Duodenal mucosa (tissue), 2 donors: ENCODE data around the gene TSPAN18.

ENCODE experiments used
- H3K27ac ChIP-seq: one replicate; pipeline ENCODE4 v1.7.0; 2013; ENCODE audit warnings: low read depth, low read length
- H3K27me3 ChIP-seq, 2 donors: one replicate each; pipeline ENCODE4 v1.7.0; 2013; ENCODE audit warnings: low read length in 2 of 2, control low read depth in 1 of 2; ENCODE audit not compliant: insufficient read depth in 2 of 2, control insufficient read depth in 1 of 2
- H3K36me3 ChIP-seq, 2 donors: one replicate each; pipeline ENCODE4 v1.7.0; 2013; ENCODE audit warnings: low read length in 2 of 2, control low read depth in 1 of 2; ENCODE audit not compliant: insufficient read depth in 2 of 2, control insufficient read depth in 1 of 2
- H3K4me1 ChIP-seq, 2 donors: one replicate each; pipeline ENCODE4 v1.7.0; 2013; ENCODE audit warnings: low read length in 2 of 2, control low read depth in 1 of 2; ENCODE audit not compliant: insufficient read depth in 2 of 2, control insufficient read depth in 1 of 2
- H3K4me3 ChIP-seq, 2 donors: one replicate each; pipeline ENCODE4 v1.7.0; 2013; ENCODE audit warnings: low read length in 2 of 2, low read depth in 1 of 2
- H3K9ac ChIP-seq, 2 donors: one replicate each; pipeline ENCODE4 v1.7.0; 2013; ENCODE audit warnings: low read length in 2 of 2, low read depth in 1 of 2
- H3K9me3 ChIP-seq, 2 donors: one replicate each; pipeline ENCODE4 v1.7.0; 2013; ENCODE audit warnings: low read length in 2 of 2, control low read depth in 1 of 2; ENCODE audit not compliant: control insufficient read depth in 1 of 2

The TSPAN18 gene

DNA sequence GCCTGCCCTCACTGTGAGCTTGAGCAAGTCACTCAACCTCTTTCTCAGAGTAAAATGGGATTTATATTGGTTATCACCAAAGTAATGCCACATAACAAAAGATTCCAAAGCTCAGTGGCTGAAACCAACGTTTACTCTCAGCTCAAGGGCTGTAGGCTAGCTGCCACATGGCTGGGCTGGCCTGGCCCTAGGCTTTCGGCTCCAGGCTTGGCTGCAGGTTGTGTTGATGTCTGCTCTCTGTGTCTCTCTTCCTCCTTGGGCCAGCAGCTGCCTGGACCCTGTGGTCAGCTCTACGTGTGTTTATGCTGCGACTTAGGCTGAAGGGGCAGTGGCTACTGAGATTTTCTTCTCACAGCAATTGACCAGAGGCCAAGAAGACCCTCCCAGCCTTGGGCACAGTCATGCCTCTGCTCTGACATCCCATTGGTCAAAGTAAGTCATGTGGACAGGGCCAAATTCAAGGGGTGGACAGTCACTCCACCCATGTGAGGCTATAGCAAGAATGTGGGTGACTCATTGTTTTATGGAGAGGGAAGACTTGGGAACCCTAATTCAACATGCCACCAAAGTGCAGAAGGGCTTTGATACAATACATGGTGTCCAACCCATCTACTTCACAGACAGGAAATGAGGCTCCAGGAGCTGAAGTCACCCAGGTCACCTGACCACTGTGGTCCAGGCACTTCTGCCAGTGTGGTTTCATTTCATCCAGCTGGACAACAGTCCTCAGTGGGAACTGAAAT is 90.6 kb downstream of the TSPAN18 start:
- Histone ChIP-seq H3K36me3 (no peaks in the 10 kb centered on the region), H3K27ac (no peak overlapping the region), H3K4me1 (peaks cover 0 to 3% of the 10 kb centered on the region in 2 donors), H3K9ac (no peak overlapping the region), H3K27me3 (no peaks in the 10 kb centered on the region), H3K4me3 (no peak overlapping the region), H3K9me3 (no peaks in the 10 kb centered on the region)

DNA sequence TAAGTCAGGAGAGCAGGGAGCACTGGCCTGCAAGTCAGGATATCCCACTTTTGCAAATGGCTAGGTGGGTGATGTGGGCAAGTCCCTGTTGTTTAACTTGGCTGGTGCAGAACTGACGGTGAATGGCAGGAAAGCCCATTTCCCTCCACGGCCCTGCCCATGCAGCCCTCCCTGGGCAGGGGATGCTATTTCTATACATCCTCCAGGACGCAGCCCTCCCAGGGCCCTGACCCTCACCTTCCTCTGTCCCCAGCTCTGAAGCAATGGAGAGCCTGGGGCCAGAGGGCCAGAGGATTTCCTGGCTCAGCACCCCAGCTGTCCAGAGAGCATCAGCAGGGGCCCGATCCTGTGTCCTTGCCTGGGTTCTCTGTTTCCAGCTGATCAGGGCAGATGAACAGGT is 91.3 kb downstream of the TSPAN18 start:
- Histone ChIP-seq H3K9me3 (no peaks in the 10 kb centered on the region), H3K36me3 (no peaks in the 10 kb centered on the region), H3K27ac (no peak overlapping the region), H3K9ac (no peak overlapping the region), H3K27me3 (no peaks in the 10 kb centered on the region), H3K4me1 (peaks cover 0 to 2% of the 10 kb centered on the region in 2 donors), H3K4me3 (no peak overlapping the region)

DNA sequence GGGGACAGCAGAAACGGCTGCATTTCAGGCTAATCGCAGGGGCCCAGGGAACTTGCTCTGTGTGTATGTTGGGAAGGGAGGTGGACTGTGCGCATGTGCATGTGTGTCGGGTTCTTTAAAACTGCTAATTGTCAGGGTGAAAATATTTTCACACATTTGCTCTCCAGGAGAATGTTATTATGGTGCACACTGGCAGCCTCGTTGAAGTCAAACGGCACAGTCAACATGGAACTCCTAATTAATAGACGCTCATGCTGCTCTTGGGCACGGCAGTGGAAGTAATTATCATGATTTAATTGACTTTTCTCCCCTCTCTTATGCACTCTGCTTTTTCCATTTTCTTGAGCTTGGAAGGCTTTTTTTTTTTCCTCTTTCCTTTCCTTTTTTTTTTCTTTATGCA is 92.6 kb downstream of the TSPAN18 start:
- Histone ChIP-seq H3K27ac (no peak overlapping the region), H3K36me3 (no peaks in the 10 kb centered on the region), H3K27me3 (no peaks in the 10 kb centered on the region), H3K9ac (no peak overlapping the region), H3K4me3 (no peak overlapping the region), H3K9me3 (no peaks in the 10 kb centered on the region), H3K4me1 (no peaks in the 10 kb centered on the region)

DNA sequence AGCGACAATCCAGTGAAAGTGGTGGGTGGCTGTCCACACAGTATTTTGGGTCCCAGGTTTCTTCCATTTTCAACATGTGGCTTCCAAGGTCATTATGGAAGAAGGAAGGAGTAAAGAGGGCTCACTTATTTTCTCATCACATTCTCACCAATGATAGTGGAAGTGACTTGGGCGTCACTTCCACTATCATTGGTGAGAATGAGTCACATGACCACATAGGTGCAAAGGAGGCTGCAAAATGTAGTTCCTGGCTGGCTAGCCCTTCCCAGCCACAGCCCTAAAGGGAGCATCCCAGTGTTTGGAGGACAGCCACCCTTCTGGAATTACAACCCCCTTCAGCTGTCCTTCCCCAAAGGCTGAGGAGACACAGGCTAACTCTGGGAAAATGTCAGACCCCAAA is 95.6 kb downstream of the TSPAN18 start:
- Histone ChIP-seq H3K9ac (no peak overlapping the region), H3K9me3 (no peaks in the 10 kb centered on the region), H3K27ac (no peak overlapping the region), H3K4me1 (no peaks in the 10 kb centered on the region), H3K27me3 (no peaks in the 10 kb centered on the region), H3K36me3 (no peaks in the 10 kb centered on the region), H3K4me3 (no peak overlapping the region)

DNA sequence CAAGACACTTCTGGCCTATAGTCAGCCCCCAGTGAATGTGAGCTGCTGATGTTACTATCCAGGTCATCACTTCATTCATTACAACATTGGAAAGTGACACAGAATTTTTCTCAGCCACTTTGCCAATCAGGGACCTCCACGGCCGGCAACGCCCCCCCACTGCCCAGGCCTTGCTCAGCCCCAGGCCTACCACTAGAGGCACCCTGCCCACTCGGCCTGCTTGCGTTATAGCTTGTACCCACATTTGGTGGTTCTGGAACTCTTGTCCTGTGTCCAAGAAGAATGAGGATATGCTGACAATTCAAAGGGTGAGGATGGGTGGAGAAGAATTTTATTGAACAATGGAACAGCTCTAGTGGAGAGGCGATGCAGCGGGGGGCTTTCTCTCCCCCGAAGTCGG is 96.2 kb downstream of the TSPAN18 start:
- H3K9me3 ChIP-seq: no peaks in the 10 kb centered on the region
- H3K36me3 ChIP-seq: no peaks in the 10 kb centered on the region
- H3K9ac ChIP-seq: no peak overlapping the region
- no peak overlapping the region for H3K4me3 ChIP-seq
- H3K4me1 ChIP-seq: no peaks in the 10 kb centered on the region
- H3K27ac ChIP-seq: no peak overlapping the region
- H3K27me3 ChIP-seq: no peaks in the 10 kb centered on the region

DNA sequence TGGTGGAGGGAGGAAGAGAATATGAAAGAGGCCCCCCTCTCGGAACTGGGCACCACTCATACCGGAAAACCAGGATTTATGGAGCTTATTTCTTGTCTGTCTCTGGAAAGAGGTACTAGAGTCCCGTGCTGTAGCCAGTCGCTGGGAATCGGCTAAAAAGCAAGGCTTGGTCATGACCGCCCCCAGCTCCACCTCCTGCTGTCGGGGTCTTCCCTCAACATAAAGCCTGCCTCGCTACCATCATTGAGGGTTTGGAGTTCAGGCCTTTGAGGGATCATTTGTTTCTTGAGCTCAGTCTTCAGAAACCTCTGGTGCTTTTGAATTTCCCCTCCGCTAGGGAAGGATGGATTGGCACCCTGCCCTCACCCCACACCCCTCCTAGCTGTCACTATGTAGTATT is 97.1 kb downstream of the TSPAN18 start:
- Histone ChIP-seq H3K27ac (no peak overlapping the region), H3K4me3 (no peak overlapping the region), H3K4me1 (no peaks in the 10 kb centered on the region), H3K27me3 (no peaks in the 10 kb centered on the region), H3K9ac (no peak overlapping the region), H3K9me3 (no peaks in the 10 kb centered on the region), H3K36me3 (no peaks in the 10 kb centered on the region)

DNA sequence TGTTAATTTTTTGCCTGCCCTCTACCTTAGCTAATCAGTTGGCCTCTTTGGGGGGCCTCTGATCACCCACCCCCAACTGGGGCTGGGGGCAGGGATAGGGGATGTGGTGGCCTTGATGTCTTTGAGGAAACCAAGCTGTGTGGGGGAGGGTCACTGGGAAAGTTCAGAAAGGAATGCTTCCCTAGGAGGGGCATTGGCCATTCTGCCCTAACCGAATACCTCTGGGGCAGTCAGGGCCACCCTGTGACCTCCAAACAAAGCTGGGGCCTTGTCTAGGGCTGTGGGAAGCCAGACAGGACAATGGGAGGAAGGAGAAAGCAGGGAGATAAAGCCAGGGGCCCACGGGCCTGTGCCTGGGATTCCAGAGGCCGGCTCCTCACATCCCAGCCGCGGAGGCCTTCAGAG is 97.5 kb downstream of the TSPAN18 start:
- H3K27ac ChIP-seq: no peak overlapping the region
- H3K4me3 ChIP-seq: no peak overlapping the region
- no peak overlapping the region for H3K9ac ChIP-seq
- no peaks in the 10 kb centered on the region for H3K36me3 ChIP-seq
- H3K4me1 ChIP-seq: no peaks in the 10 kb centered on the region
- H3K27me3 ChIP-seq: no peaks in the 10 kb centered on the region
- no peaks in the 10 kb centered on the region for H3K9me3 ChIP-seq

DNA sequence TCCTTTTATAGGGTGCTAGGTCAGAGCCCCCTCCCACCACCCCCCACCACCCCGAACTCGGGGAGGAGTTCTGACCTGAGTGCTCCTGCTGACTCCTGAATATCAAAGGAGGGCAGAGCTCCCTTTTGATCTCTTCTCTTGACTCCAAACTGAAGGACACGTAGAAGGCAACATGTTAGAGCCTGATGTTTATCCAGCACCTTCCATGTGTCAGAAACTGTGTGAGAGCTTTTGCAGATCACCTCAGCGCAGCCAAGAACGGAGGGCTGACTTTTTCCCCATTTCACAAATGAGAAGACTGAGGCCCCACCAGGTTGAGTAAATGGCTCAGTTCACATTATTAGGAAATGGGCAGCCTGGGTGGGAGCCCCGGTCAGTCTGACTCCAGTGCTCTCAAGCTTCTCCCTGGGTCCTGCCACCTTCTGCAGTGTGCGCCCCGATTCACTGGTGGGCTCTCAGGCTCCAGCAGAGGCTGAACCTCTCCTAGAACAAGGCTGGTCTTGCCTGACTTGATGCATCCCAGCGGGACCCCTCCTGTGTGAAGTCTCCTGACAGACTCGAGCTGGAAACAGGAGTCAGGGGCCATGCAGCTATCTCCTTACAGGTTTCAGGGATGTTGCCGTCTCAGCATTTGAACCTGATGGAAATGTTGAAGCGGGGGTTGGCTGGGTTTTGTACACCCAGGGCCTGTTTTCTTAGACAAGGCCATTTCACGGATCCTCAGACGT is 98.5 kb downstream of the TSPAN18 start:
- H3K4me3 ChIP-seq: no peak overlapping the region
- no peaks in the 10 kb centered on the region for H3K36me3 ChIP-seq
- H3K4me1 ChIP-seq: no peaks in the 10 kb centered on the region
- no peaks in the 10 kb centered on the region for H3K9me3 ChIP-seq
- no peaks in the 10 kb centered on the region for H3K27me3 ChIP-seq
- no peak overlapping the region for H3K27ac ChIP-seq
- H3K9ac ChIP-seq: no peak overlapping the region

DNA sequence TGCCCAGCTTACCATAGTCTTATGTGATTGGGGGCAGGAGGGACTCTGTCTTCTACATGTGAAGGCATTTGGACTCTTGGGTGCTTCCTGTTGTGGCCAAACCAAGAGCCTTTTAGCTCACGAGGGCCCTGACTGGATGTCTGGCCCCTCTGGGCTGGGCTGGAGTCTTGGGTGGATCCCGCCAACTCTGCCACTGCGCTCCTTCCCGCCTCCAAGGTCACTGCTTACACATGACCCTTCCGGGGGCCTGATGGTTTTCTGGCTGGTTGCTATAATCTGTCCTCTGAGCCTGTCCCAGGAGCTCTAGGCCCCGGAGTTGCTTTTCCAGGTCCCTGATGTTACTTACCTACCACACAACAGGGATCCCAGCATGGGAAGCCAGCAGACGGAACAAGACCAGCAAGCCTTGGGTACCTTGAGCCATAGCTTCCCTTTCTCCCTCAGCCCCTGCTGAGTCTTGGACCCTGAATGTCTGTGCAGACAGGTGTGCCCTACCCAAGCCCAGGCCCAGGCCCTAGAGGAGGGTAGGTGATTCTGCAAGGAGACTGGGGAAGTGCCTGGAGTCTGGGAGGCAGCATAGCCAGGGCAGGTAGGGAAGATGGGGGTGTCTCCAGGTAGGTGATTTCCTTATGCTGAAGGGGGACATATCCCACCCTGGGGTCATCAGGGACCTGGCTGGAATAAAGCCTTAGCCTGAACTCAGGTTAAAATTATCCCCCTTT is 100.3 kb downstream of the TSPAN18 start:
- Histone ChIP-seq H3K27me3 (no peaks in the 10 kb centered on the region), H3K36me3 (no peaks in the 10 kb centered on the region), H3K27ac (no peak overlapping the region), H3K9ac (no peak overlapping the region), H3K4me3 (no peak overlapping the region), H3K4me1 (no peaks in the 10 kb centered on the region), H3K9me3 (no peaks in the 10 kb centered on the region)

DNA sequence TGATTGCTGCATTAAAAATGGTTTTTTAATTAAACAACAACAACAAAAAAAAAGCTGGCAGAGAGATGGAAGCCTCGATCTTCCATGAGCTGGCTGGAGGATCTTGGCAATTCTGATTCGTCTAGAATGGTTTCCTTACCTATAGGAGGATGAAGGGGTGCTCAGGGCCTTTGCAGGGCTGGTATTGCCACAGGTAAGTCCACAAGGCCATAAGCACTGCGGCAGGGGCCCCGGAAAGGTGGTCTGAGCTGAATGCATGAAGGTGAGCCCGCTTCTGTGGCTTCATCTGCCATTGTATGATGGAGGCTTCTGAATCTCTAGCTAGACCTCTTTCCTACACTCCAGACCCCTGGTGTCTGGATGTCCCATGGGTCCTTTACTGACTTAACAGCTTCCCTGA is 101.5 kb downstream of the TSPAN18 start:
- Histone ChIP-seq H3K9me3 (no peaks in the 10 kb centered on the region), H3K9ac (no peak overlapping the region), H3K27ac (no peak overlapping the region), H3K36me3 (no peaks in the 10 kb centered on the region), H3K4me3 (no peak overlapping the region), H3K4me1 (peaks cover 0 to 3% of the 10 kb centered on the region in 2 donors), H3K27me3 (no peaks in the 10 kb centered on the region)
